AG08396 (cell line): Measurements from ENCODE around the gene MAML2.

Source experiments
- DNase-seq: peaks from one replicate; pipeline ENCODE4 v3.0.0; 2012; ENCODE audit warnings: low spot score, mixed read lengths

The MAML2 gene

DNA sequence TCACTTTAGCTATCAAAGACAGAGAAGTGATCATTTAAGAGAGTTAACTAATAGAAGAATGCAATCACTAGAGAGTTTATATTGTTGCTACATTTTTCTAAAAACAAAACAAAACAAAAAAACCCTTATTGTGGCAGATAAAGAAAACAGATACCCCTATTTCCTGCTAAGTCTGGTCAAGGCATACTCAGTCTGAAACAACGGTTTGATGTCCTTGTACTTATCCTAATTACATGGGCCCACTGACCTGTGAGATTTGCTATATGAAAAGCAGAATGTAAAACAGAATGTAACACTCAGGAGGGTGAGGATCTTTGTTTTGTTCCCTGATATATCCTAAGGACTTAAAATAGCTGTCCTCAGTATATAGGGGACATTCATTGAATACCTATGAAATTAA, 24.6 kb downstream of the MAML2 start:
- DNase-seq, result no peak

DNA sequence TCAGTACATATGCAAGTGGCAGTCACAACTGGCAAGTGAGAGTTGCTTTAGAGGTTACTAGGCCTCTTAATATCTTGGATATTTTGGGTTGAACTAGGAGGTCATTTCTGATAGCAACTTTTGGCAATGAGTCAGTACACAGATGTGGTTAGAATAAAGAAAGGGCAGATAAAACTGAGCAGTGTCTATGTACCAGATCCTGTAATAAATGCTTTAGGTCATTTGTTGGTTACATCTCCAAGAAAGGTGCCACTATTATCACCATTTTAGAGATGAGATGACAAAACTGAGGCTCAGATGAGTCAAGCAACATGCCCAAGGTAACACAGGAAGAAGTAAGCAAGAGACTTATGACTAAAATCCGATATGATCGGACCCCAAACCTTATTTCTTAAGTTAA, 25.0 kb downstream of the MAML2 start:
- no peak for DNase-seq

DNA sequence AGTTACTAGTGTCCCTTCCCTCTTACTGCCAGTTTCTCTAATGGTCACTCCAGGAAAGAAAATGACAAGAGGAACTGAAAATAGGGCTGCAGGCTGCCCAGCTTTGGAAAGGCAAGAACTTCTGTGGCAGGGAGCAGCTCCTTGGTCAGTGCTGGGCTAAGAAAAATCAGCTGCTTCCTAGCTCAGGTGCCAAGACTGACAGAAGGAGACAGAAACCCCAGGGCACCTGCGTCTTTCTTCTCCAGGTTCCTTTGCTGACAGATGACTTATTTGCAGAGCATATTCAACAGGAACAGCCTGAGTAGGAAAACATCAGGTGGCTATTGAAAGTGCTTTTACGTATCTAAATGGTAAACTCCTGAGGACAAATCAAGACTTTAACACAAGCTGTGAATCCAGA, 25.4 kb downstream of the MAML2 start:
- no peak for DNase-seq

DNA sequence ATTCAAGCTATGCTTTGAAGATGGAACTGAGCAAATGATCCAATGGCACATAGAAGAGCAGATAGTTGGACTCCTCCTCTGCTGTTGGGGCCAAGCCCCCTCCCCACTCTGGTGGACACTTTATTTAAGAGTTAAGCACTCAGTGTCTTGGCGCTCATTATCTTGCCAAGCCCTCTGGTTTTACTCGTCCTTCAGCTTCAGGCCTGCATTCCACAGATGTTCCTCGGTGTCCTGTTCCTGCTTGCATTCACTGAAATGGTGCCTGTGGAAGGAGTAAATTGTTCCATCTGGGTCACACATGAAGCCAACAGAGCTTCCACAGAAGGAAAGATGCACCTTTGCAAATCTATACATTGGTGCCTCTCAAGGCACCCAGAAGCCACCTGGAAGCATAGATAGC, 26.1 kb downstream of the MAML2 start:
- no peak for DNase-seq

DNA sequence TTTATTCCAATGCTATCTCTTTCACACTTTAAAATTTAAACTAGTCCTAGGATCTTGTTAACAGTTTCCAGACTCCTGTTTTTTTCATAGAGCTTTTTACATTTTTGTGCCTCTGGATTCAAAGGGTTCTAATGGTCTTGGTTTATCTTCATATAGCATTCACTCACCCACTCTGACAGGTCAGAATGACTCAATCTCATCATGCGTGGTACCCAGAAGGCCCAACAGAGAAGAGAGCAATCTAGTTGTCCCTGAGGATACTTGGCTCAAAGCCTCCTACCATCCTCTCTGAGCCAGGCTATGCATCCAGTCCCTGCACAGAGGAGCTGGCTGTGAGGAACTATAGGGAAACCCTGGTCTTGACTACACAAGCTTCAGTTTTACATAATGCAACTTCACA, 27.5 kb downstream of the MAML2 start:
- DNase-seq, result no peak

DNA sequence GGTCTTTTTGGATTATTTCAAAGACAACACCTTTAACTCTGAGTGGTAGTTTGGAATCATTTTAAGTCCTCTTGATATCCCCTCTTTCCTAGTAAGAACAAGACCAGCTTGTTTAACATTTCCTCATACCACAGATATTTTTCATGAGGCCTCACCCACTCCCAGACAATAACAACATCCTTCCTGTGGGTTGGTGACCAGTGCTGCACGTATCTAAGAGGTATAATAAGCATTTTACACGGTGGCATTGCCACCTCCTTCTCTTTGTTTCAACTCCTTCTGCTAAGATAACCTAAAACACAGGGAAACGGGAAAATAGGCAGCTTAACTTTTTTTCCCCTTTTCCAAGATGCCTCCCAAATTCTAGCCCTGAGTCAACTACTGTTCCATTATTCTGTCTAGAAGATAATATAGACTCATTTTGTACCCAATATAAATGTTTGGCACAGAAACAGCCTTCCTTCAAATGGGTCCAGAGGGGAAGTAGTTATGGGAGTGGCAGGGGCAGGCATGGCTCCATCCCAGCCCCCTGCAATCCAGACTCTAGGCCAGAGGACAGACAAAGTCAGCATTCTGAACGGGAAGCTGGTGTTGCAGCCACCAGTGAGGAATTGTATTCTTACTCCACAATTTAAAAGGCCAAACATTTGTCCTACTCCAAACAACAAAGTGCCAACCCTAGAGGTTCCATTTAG, 28.5 kb downstream of the MAML2 start:
- DNase-seq, result peak; percentile 29

DNA sequence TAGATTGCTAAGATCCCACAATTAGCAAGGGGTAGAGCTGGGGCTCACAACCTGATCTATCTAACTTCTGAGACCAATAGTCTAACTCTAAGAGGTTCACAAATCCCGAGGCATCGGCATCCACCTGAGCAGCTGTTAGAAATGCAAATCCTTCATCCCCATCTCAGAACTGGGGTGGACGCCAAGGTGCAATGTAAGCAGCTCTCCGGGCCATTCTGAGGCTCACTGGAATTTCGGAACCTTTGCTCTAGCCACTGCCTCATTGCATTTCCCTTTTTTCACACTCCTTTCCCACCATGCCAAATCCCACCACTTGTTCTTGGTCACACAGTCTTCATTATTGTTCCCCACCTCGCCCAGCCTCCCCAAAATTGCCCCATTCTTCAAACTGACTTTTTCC, 29.8 kb downstream of the MAML2 start:
- no peak for DNase-seq

DNA sequence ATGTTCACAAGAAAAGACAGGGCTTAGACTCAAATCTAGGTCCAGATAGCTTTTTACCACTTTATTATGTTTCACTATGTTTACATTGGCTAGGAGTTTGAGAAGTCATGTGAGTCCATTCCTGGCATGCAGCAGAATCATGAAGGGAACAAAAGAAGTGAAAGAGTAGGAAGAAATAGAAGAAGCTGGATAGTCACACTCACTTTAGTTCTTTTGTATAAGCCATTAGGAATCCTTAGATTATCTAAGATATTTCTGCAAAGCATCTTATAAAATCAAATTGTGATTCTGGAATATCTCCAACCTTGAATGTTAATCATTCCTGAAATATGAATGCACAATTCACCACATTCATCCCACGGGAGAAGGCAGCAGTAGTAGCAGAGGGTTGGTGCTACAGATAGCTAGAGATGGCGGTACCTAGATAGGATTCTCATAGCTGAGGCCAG, 31.9 kb downstream of the MAML2 start:
- no peak for DNase-seq

DNA sequence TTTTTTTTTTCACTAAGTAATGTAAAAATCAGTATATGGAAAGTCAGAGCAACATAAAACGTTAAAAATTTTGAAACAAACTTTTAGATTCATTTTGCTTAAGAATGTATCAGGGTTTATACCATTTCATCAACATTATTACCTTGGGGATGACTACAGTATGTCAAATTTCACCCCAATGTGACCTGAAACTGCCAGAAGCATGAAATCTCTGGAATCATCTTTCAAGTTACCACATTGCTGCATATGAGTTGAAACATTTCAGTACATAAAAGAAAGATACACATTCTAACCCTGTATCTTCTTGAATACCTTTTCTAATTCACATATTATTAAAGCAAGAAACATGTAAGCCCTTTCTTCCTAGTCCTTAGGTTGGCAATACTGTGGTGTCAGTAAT, 32.8 kb downstream of the MAML2 start:
- DNase-seq, result no peak

DNA sequence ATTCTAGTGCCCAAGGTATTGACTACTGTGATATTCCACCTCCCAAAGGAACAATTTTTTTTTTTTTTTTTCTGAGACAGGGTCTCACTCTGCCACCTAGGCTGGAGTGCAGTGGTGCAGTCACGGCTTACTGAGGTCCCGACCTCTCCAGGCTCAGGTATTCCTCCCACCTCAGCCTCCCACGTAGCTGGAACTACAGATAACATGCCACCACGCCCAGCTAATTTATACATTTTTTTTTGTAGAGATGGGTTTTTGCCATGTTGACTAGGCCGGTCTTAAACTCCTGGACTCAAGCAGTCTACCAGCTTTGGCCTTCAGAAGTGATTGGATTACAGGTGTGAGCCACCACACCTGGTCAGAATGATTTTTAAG, 33.4 kb downstream of the MAML2 start:
- no peak for DNase-seq

DNA sequence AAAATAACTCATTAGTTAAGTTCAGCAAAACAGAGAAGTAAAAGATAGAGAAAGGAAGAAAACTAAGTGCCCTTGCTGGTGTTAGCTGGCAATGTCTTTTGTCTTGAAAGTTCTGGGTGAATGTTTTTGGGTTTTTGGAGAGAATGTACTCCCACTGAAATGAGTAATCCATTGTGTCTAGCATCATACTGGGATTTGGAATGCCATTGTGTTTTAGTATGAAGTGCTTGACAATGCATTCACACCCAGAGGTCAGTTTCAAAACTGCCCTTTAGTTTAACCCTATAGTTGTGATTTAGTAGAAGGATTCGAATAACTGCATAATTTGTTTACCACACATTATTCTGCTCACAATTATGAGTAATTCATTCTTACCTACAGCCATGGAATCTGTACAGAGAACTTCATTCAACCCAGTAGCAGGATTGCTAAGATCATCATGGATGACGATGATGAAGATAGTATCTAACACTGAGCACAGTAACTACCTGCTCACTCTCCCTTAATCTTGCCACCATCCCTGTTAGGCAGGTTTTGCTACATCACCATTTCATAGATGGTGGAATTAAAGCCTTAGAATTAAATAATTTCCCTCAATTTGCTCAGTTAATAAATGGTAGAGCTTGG, 33.9 kb downstream of the MAML2 start:
- no peak for DNase-seq

DNA sequence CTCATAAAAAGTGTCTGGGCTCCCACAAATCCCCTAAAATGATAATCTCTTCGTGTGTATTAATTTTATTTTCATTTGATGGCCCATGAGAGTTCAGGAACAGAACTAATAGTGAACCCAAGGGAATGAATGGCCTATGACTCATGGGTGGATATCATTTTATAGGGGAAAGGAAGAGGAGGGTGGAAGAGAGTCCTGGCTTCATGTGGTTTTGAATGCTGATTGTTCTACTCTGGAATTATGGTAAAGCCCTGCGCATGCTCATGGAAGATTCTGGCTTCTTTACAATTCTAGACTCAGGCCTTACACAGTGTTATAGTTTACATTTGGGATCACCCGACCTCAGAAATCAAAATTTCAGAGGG, 35.2 kb downstream of the MAML2 start:
- DNase-seq, result peak; percentile 43

DNA sequence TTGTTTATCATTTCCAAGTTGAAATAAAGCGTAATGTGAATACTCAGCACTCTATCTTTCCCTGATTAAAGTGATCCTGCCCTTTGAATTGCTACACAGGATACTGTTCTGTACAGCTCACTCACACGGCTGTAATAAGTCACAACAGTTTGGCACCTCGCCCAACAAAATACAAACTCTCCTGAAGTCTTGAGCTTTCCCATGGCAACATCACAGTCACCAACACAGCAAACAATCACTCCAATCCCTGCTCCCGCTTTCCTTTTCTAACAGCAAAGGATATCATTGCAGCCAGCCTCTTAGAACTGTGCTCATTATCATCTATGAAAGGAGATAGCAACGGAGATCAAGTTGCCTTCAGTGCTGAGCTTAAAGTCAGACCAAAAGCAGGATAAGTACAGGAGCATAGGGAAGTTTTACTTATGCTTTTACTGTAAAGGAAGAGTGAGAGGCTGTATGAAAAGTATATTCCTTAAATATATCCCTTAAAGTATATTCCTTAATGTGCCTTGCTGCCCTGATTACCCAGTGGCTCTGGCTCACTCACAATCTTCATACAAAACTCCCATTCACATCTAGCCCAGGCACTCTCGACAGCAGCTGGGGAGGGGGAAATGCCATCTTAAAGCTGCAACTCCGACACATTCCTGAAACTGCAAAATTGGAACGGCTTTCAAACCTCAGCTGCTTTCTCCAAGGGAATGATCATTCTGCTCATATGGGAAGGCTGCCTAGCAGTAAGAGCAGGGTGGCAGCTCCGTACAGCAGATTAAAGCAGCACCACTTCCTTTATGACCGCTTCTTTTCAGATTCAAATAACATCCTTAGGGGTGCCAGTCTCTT, 35.8 kb downstream of the MAML2 start:
- peak; percentile 78 for DNase-seq

DNA sequence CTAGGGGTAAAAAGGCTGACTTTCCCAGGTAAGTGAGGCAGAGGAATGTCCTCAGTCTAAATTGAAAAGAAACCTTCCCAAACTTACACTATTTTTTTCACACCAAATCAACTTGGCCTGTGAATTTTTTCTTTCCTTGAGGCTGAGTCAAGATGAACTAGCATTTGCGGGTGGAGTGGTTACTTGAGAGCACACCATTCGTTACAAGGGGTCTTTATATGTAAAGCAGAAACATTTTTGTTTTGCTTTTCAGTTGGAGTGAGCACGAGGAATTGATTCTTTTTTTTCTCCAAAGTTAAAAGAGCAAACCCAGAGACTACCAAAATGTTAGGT, 36.4 kb downstream of the MAML2 start:
- no peak for DNase-seq

DNA sequence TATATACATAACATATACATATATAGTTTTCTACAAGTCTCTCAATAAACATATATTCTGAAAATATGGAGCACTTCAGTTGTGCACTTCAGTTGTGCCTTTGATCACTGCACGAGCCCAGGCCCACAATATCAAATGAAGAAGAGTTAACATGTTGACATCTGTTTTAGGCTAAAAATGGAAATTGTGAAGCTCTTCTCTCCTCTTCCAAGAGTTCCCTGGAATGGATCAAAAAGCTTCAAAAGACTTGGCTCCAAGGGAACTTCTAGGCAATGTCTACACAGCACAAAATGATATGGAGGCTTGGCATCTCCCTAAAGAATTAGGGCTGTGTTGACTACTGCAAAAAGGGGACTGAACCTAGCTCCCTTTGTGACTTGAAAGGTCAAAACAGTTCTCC, 36.9 kb downstream of the MAML2 start:
- DNase-seq, result no peak

DNA sequence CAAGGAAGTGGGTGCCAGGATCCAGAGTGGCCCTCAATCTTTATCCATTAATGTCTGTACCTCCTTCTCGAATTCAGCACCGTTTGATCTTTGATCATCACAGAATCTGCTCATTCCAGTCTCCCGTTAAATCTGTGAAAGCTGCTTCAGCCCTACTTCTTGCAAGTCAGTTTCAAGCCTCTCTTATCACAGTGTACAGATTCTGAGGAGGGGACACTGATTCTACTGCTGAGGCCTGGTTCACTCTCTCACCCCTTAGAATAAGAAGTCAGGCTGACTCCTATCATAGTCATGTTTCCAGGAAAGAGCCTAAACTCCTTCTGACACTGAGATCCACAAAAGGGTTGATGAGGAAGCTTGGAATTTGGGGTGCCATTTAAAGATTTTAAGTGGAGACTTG, 39.0 kb downstream of the MAML2 start:
- DNase-seq, result no peak

DNA sequence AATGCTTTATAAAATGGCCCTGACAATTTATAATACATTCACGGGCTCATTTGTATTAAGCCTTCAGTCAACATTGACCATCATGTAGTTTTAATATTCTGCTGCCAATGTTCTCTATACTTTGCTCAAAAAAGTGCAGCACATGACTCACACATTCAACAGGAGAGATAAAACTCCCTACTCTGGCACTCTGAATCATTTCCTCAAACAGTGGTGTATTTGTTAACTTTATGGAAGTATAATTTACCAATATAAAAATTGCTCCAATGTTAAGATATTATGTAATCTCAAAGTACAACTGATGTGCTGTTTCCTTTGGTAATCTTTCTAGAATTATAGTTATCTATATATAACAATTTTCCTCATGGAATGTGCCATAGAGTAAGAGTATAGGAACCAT, 39.9 kb downstream of the MAML2 start:
- no peak for DNase-seq

DNA sequence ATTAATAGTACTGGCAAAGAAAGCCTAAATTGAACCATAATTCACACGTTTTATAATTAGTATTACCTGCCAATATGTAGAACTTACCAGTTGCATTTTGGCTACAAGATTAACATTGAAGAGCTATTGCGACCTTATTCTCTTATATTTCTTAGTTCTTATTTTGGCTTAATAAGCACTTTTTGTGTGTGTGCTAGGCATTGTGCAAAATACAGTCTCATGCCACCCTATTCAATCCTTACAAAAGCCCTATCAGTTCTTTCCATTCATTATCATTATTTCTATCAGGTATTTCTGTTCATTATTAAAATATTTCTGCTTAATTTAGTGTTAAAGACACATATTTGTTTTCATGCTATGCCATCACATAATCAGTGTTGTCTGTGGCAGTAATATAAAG, 41.2 kb downstream of the MAML2 start:
- no peak for DNase-seq

DNA sequence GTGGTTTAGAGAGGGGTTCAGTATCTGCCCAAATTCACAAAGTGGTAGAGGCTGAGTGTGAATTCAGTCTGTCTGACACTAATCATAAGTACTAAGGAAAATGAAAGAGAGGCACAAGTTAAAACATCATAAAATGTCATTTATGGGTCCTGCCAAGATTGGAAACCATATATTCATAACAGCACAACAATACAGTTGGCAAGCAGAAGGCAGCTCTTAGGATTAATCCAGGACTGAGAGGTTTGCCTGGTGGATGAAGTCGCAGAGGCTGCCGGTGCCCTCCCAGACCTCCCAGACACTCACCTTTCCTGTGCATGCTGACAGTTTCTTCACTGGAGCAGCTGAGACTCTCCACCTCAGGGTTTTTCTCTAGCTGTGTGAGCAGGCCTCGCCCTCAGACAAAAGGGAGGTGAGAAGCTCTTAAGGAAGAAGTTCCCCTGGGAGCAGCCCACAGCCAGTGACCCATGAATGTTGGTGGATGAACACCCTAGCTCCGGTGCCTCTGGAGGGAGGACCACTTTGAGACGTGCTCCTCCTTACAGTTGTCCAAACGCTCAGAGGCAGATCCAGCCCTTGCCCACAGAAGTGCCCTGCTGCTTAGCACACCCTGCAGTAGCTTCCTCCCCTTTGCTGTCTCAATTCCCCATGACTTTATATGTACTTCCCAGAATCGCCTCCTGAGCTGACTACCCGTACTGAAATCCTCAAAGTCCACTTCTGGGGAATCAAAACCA, 43.7 kb downstream of the MAML2 start:
- DNase-seq, result no peak

DNA sequence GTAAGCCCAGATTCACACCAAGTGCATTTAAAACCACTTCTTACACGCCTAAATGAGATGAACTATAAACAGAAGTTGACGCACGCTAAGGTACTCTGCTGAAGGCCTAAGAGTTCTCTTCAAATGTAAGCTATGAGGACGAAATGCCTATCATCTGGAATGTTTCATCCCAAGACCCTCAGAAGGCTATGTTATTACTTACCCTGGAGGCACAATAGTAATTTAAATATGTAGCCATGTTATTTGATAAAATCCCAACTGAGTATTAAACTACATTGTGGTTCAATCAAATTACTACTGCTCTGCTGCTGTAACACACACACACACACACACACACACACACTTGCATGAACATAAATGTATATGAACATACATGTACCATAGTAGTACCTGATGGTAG, 47.6 kb downstream of the MAML2 start:
- no peak for DNase-seq

DNA sequence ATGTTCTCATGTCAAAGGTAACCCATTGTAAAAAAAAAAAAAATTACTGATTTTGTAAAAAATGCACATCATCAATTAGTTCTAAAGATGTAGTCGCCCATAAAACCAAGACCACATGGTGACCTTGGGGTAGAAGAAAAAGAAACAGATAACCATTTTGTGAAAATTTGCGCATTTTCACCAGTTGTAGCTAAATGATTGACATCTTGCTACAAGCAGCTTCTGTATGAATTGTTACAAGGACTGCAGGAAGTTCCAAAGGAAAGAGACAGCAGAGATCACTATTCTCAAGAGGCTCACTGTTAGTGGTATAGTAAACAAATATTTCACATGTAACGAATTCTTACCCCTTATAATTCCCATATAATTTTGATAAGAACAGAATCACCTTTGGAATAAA, 48.7 kb downstream of the MAML2 start:
- DNase-seq, result no peak

DNA sequence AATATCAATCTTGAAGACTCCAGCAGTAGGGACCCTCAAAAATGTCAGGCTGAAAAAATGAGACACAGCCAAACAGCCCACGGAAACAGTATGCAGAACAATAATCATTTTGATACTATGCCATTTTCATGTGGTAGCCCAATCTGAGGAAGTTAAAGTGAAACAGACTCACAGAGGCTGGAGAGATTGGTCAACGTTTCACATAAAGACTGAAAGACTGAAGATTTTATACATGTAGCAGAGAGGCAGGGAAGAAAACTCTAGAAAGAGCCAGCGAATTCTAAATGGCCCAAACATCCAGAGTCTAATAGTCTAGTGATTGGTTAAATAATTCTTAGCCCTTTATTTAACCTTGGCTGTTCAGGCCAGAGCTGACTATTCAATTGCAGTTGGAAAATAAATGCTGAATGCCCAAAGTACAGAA, 49.4 kb downstream of the MAML2 start:
- no peak for DNase-seq

DNA sequence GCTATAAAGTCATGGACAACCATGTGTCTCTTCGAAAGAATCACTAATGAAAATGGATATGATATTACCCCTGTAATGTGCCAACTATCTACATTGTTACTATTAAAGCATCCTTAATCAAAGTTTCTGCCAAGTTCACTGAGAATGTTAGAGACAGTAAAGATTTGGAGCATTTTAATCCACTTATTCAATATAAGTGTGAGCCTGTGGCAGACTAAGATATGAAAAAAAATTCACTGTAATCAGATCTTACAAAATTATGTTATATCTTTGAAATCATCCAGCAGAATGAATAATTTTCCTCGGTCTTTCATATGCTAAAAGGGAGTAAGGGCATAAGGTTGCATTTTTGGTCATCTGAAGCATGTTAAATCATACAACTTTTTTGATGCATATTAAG, 49.9 kb downstream of the MAML2 start:
- no peak for DNase-seq
